Adrenal gland (tissue), 5 donors: ENCODE data around the gene NELFB.

Experiments used
- CTCF ChIP-seq, 6 experiments: fragments of 450-650 bp in 4 of 6; fragments of 200-600 bp in 2 of 6; sonication (generic) in 1 of 6; IDR thresholded peaks; 1 replicate in 5 of 6; 2 replicates in 1 of 6; pipeline versions ENCODE4 v1.5.1 to v1.8.0; 2016 to 2021; ENCODE audit warnings: antibody characterized with exemption in 6 of 6, mild to moderate bottlenecking in 2 of 6, moderate library complexity in 1 of 6
- POLR2A ChIP-seq, 2 donors: fragments of 450-650 bp; IDR thresholded peaks; one replicate each; pipeline ENCODE4 v1.6.1; 2017; ENCODE audit warnings: antibody characterized with exemption in 2 of 2, mild to moderate bottlenecking in 2 of 2, moderate library complexity in 1 of 2
- donor health status: DM: no; HTN: no; CAD: no.

DNA sequence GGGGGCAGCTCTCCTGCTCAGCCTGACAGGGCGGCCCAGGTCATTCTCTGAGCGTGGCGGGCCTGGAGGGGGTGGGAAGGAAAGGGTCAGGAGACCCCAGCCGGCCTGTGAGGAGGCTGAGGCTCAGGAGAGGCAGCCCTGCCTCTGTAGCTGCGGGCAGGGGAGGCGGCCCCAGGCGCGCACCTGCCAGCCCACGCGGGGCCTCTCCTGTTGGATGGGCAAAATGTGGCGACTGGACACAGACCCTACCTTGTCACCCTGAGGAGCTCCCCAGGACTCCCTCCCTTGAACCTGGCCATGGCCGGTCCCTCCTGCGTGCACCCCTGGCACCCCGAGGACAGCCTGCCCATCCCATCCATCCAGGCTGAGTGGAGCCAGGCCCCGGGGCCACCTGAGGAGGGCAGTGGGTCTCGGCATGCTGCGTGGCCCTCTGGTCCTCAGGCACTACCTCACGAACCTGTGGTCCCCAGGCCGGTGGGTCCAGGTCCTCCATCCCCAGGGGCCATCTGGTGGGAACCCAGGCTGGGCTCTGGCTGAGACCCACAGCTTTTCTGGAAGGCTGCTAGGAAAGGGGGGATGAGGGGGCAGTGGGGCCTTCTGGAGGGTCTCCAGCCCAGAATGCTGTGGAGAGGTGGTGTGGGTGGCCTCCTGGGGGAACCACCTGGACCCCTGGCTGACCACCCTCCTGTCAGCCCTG is 62.0 kb downstream of the NELFB start:
- no peak for TF ChIP-seq CTCF (IDR thresholded peaks at IDR 0.05)
- TF ChIP-seq POLR2A (IDR thresholded peaks at IDR 0.05): no peak
